Trophoblast cell (in vitro differentiated cells and primary cell): ENCODE results near the gene CFAP300.

Source experiments
- DNase-seq, 2 donors: peaks; one replicate each; pipeline ENCODE4 v3.0.0-alpha.2; 2016
- H2AFZ ChIP-seq: 2 replicates; pipeline ENCODE4 v1.6.1; 2013; ENCODE audit warnings: low read length, moderate library complexity, mild to moderate bottlenecking; ENCODE audit not compliant: insufficient read depth, poor library complexity
- H2AK5ac ChIP-seq: 2 replicates; pipeline ENCODE4 v1.6.1; 2013; ENCODE audit warnings: mild to moderate bottlenecking, low read length
- H2BK120ac ChIP-seq: 2 replicates; pipeline ENCODE4 v1.6.1; 2013; ENCODE audit warnings: low read length, mild to moderate bottlenecking, moderate library complexity; ENCODE audit not compliant: insufficient read depth, poor library complexity
- H2BK12ac ChIP-seq: 2 replicates; pipeline ENCODE4 v1.6.1; 2013; ENCODE audit warnings: mild to moderate bottlenecking, low read length, moderate library complexity
- H2BK5ac ChIP-seq: 2 replicates; pipeline ENCODE4 v1.6.1; 2013; ENCODE audit warnings: low read length, low read depth, moderate library complexity, mild to moderate bottlenecking; ENCODE audit not compliant: poor library complexity
- H3K14ac ChIP-seq: 2 replicates; pipeline ENCODE4 v1.6.1; 2013; ENCODE audit warnings: mild to moderate bottlenecking, low read length
- H3K18ac ChIP-seq: 2 replicates; pipeline ENCODE4 v1.6.1; 2013; ENCODE audit warnings: mild to moderate bottlenecking, low read length
- H3K23ac ChIP-seq: 2 replicates; pipeline ENCODE4 v1.6.1; 2013; ENCODE audit warnings: low read length
- H3K27ac ChIP-seq: 2 replicates; pipeline ENCODE4 v1.5.1; 2013; ENCODE audit warnings: low read depth, mild to moderate bottlenecking, inconsistent platforms, low read length, moderate library complexity
- H3K27me3 ChIP-seq: 2 replicates; pipeline ENCODE4 v1.6.1; 2013; ENCODE audit warnings: inconsistent platforms, mild to moderate bottlenecking, low read length, moderate library complexity; ENCODE audit not compliant: insufficient read depth
- H3K36me3 ChIP-seq, 2 experiments: 1 replicate in 1 of 2; 2 replicates in 1 of 2; pipeline ENCODE4 v1.6.1; 2013; ENCODE audit warnings: low read length in 2 of 2, mild to moderate bottlenecking in 2 of 2, moderate library complexity in 1 of 2; ENCODE audit not compliant: insufficient read depth in 2 of 2, control insufficient read depth in 1 of 2
- H3K4ac ChIP-seq: 2 replicates; pipeline ENCODE4 v1.6.1; 2013; ENCODE audit warnings: low read depth, mild to moderate bottlenecking, low read length, moderate library complexity
- H3K4me1 ChIP-seq, 2 experiments: 1 replicate in 1 of 2; 2 replicates in 1 of 2; pipeline ENCODE4 v1.6.1; 2013; ENCODE audit warnings: low read length in 2 of 2, mild to moderate bottlenecking in 2 of 2, moderate library complexity in 1 of 2; ENCODE audit not compliant: insufficient read depth in 2 of 2, control insufficient read depth in 1 of 2
- H3K4me2 ChIP-seq: 2 replicates; pipeline ENCODE4 v1.6.1; 2013; ENCODE audit warnings: inconsistent platforms, mild to moderate bottlenecking, low read length, moderate library complexity
- H3K4me3 ChIP-seq: 2 replicates; pipeline ENCODE4 v1.5.1; 2013; ENCODE audit warnings: mild to moderate bottlenecking, low read depth, low read length, inconsistent platforms
- H3K79me1 ChIP-seq: one replicate; pipeline ENCODE4 v1.6.1; 2013; ENCODE audit warnings: low read length
- H3K79me2 ChIP-seq: 2 replicates; pipeline ENCODE4 v1.6.1; 2013; ENCODE audit warnings: low read length, mild to moderate bottlenecking; ENCODE audit not compliant: control insufficient read depth, insufficient read depth, poor library complexity
- H3K9ac ChIP-seq: 2 replicates; pipeline ENCODE4 v1.6.1; 2013; ENCODE audit warnings: mild to moderate bottlenecking, low read length
- H3K9me3 ChIP-seq: 2 replicates; pipeline ENCODE4 v1.6.1; 2013; ENCODE audit warnings: low read depth, mild to moderate bottlenecking, control low read depth, inconsistent platforms, low read length; ENCODE audit not compliant: insufficient read depth
- H4K12ac ChIP-seq: 2 replicates; pipeline ENCODE4 v1.6.1; 2013; ENCODE audit warnings: low read depth, mild to moderate bottlenecking, low read length, moderate library complexity
- H4K8ac ChIP-seq: 2 replicates; pipeline ENCODE4 v1.6.1; 2013; ENCODE audit warnings: low read depth, mild to moderate bottlenecking, low read length, moderate library complexity
- H4K91ac ChIP-seq: one replicate; pipeline ENCODE4 v1.6.1; 2013; ENCODE audit warnings: low read depth, mild to moderate bottlenecking, low read length, moderate library complexity
- WGBS: extraction: QIAGEN DNeasy Blood & Tissue Kit; methylation state at CpG from one replicate; pipeline ENCODE4 v1.1.7; 2013; ENCODE audit warnings: missing lambda C conversion rate; ENCODE audit not compliant: insufficient read length, insufficient coverage; ENCODE audit errors: extremely low coverage; 5-methylcytosine and 5-hydroxymethylcytosine counted together

CFAP300 gene

GRCh38 chr11:102097186-102097585 is 49.9 kb downstream of the CFAP300 start:
- H3K79me2 ChIP-seq = no peaks in the 10 kb centered on the region
- no peak overlapping the region for H3K9ac ChIP-seq
- no peak overlapping the region for H3K18ac ChIP-seq
- DNase-seq = no peak
- H3K4ac ChIP-seq = no peak overlapping the region
- H3K36me3 ChIP-seq = no peaks in the 10 kb centered on the region
- no peak overlapping the region for H2AK5ac ChIP-seq
- no peak overlapping the region for H3K23ac ChIP-seq
- no peak overlapping the region for H3K27ac ChIP-seq
- H3K4me3 ChIP-seq = no peak overlapping the region
- H3K14ac ChIP-seq = no peak overlapping the region
- no peak overlapping the region for H3K4me2 ChIP-seq
- no peak overlapping the region for H2AFZ ChIP-seq
- H4K8ac ChIP-seq = no peak overlapping the region
- no peak overlapping the region for H4K91ac ChIP-seq
- H4K12ac ChIP-seq = no peak overlapping the region
- H3K9me3 ChIP-seq = no peaks in the 10 kb centered on the region
- H2BK12ac ChIP-seq = no peak overlapping the region
- no peak overlapping the region for H2BK5ac ChIP-seq
- H3K4me1 ChIP-seq = no peaks in the 10 kb centered on the region
- H3K27me3 ChIP-seq = no peaks in the 10 kb centered on the region
- WGBS = no CpG with 5 or more reads among the region's 1 CpG
- no peaks in the 10 kb centered on the region for H3K79me1 ChIP-seq
- H2BK120ac ChIP-seq = no peak overlapping the region

GRCh38 chr11:102099755-102100154 is 52.5 kb downstream of the CFAP300 start:
- H3K27ac ChIP-seq = no peak overlapping the region
- H3K9me3 ChIP-seq = no peaks in the 10 kb centered on the region
- H3K4ac ChIP-seq = no peak overlapping the region
- H3K79me1 ChIP-seq = no peaks in the 10 kb centered on the region
- no peak overlapping the region for H3K9ac ChIP-seq
- H2BK120ac ChIP-seq = no peak overlapping the region
- H2BK12ac ChIP-seq = no peak overlapping the region
- no peaks in the 10 kb centered on the region for H3K79me2 ChIP-seq
- H2AFZ ChIP-seq = no peak overlapping the region
- no peak overlapping the region for H4K8ac ChIP-seq
- H3K36me3 ChIP-seq = no peaks in the 10 kb centered on the region
- no peak overlapping the region for H3K4me2 ChIP-seq
- no peaks in the 10 kb centered on the region for H3K27me3 ChIP-seq
- no peaks in the 10 kb centered on the region for H3K4me1 ChIP-seq
- H3K23ac ChIP-seq = no peak overlapping the region
- no peak overlapping the region for H4K12ac ChIP-seq
- DNase-seq = no peak
- no CpG with 5 or more reads among the region's 2 CpGs for WGBS
- H3K18ac ChIP-seq = no peak overlapping the region
- H4K91ac ChIP-seq = no peak overlapping the region
- H3K4me3 ChIP-seq = no peak overlapping the region
- no peak overlapping the region for H2AK5ac ChIP-seq
- no peak overlapping the region for H3K14ac ChIP-seq
- H2BK5ac ChIP-seq = no peak overlapping the region

- no peaks in the 10 kb centered on the region for H3K36me3 ChIP-seq
- no peak for DNase-seq
- no peak overlapping the region for H4K91ac ChIP-seq
- no peak overlapping the region for H3K4me3 ChIP-seq
- no peaks in the 10 kb centered on the region for H3K27me3 ChIP-seq
- no peak overlapping the region for H2AFZ ChIP-seq
- no peak overlapping the region for H3K14ac ChIP-seq
- peaks cover 23% of the 10 kb centered on the region for H3K79me1 ChIP-seq
- no peak overlapping the region for H2BK5ac ChIP-seq
- H3K23ac ChIP-seq = no peak overlapping the region
- no peak overlapping the region for H2BK120ac ChIP-seq
- H3K18ac ChIP-seq = no peak overlapping the region
- no peak overlapping the region for H4K8ac ChIP-seq
- peak overlapping the region; percentile 59 for H3K4me2 ChIP-seq
- H3K79me2 ChIP-seq = peaks cover 16% of the 10 kb centered on the region
- H3K9me3 ChIP-seq = no peaks in the 10 kb centered on the region
- H2BK12ac ChIP-seq = no peak overlapping the region
- H3K9ac ChIP-seq = no peak overlapping the region
- no peak overlapping the region for H3K27ac ChIP-seq
- no peak overlapping the region for H4K12ac ChIP-seq
- no CpG with 5 or more reads among the region's 3 CpGs for WGBS
- H3K4ac ChIP-seq = no peak overlapping the region
- H3K4me1 ChIP-seq = peaks cover 2% of the 10 kb centered on the region in 2 experiments
- no peak overlapping the region for H2AK5ac ChIP-seq
These were observed 61.6 kb downstream of the CFAP300 start for GRCh38 chr11:102108734-102109440.

- H3K27me3 ChIP-seq = no peaks in the 10 kb centered on the region
- H3K79me2 ChIP-seq = peaks cover 19% of the 10 kb centered on the region
- peak within 1 kb of the TSS; percentile 98 for H3K27ac ChIP-seq
- peak within 1 kb of the TSS; percentile 100 for H4K91ac ChIP-seq
- peak within 1 kb of the TSS; percentile 83 for H2AFZ ChIP-seq
- peaks cover 2 to 3% of the 10 kb centered on the region in 2 experiments for H3K36me3 ChIP-seq
- peak within 1 kb of the TSS; percentile 96 for H4K12ac ChIP-seq
- peaks cover 2 to 5% of the 10 kb centered on the region in 2 experiments for H3K4me1 ChIP-seq
- H3K23ac ChIP-seq = no peak within 1 kb of the TSS
- H3K9ac ChIP-seq = peak within 1 kb of the TSS; percentile 98
- H2BK120ac ChIP-seq = peak within 1 kb of the TSS; percentile 93
- H3K14ac ChIP-seq = peak within 1 kb of the TSS; percentile 92
- H3K18ac ChIP-seq = peak within 1 kb of the TSS; percentile 98
- peaks cover 26% of the 10 kb centered on the region for H3K79me1 ChIP-seq
- H3K4me2 ChIP-seq = peak within 1 kb of the TSS; percentile 61
- H3K4ac ChIP-seq = peak within 1 kb of the TSS; percentile 90
- H4K8ac ChIP-seq = peak within 1 kb of the TSS; percentile 99
- peak; percentile 93 to 96 for DNase-seq
- peak within 1 kb of the TSS; percentile 77 for H2AK5ac ChIP-seq
- no peaks in the 10 kb centered on the region for H3K9me3 ChIP-seq
- H2BK5ac ChIP-seq = peak within 1 kb of the TSS; percentile 100
- WGBS = no CpG with 5 or more reads among the region's 104 CpGs
- peak within 1 kb of the TSS; percentile 88 for H3K4me3 ChIP-seq
- peak within 1 kb of the TSS; percentile 27 for H2BK12ac ChIP-seq
These were observed 62.9 kb downstream of the CFAP300 start, which contains the start of gene YAP1 for GRCh38 chr11:102109896-102110760. TSS of gene YAP1 (plus strand) at chr11:102110447. CDS start at chr11:102110849, 402 bp downstream.
